ENCODE measurements around the gene LYSET.

GRCh38 chr14:93212432-93212831 is 27.3 kb downstream of the LYSET start:
- TF ChIP-seq, protein P1, sequence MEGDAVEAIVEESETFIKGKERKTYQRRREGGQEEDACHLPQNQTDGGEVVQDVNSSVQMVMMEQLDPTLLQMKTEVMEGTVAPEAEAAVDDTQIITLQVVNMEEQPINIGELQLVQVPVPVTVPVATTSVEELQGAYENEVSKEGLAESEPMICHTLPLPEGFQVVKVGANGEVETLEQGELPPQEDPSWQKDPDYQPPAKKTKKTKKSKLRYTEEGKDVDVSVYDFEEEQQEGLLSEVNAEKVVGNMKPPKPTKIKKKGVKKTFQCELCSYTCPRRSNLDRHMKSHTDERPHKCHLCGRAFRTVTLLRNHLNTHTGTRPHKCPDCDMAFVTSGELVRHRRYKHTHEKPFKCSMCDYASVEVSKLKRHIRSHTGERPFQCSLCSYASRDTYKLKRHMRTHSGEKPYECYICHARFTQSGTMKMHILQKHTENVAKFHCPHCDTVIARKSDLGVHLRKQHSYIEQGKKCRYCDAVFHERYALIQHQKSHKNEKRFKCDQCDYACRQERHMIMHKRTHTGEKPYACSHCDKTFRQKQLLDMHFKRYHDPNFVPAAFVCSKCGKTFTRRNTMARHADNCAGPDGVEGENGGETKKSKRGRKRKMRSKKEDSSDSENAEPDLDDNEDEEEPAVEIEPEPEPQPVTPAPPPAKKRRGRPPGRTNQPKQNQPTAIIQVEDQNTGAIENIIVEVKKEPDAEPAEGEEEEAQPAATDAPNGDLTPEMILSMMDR (conservative IDR thresholded peaks at IDR 0.05 in 1 of 2, IDR thresholded peaks at IDR 0.05 in 1 of 2; ENCODE audit: low read depth in 1 of 2, low read length in 2 of 2): no peak
- TF ChIP-seq EZH2 (IDR thresholded peaks at IDR 0.05; ENCODE audit: low read length, missing control alignments): no peak
